ENCODE measurements around the gene OVAAL.

OVAAL gene

GRCh38 chr1:180600343-180600742 is 41.6 kb downstream of the OVAAL start:
- in situ Hi-C loops (cut with MboI; ENCODE audit: low sequenced_read_pairs): no loop called here

- in situ Hi-C loops (cut with MboI; ENCODE audit: low sequenced_read_pairs): no loop called here
These were observed 42.7 kb downstream of the OVAAL start for GRCh38 chr1:180601512-180601911.

- in situ Hi-C loops (cut with MboI; ENCODE audit: low sequenced_read_pairs): no loop called here
These were observed 44.6 kb downstream of the OVAAL start for GRCh38 chr1:180603223-180603849.

DNA sequence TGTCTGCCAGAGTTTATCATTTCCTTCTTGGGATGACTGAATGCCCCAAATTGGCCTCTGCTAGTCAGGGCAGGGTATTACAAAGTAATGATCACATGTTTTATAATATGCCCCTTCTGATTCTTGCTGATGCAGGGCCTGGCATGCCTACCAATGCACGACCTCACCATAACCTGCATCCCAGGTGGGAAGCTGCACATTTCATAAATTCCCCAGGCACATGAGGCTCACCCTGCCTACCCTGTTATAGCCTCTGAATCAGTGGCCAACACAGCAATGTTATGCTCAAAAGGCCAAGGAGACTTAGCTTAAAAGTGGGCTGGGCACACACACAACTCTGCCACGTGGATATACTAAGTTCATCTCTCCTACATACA is 45.1 kb downstream of the OVAAL start:
- in situ Hi-C loops (cut with MboI; ENCODE audit: low sequenced_read_pairs): no loop called here

DNA sequence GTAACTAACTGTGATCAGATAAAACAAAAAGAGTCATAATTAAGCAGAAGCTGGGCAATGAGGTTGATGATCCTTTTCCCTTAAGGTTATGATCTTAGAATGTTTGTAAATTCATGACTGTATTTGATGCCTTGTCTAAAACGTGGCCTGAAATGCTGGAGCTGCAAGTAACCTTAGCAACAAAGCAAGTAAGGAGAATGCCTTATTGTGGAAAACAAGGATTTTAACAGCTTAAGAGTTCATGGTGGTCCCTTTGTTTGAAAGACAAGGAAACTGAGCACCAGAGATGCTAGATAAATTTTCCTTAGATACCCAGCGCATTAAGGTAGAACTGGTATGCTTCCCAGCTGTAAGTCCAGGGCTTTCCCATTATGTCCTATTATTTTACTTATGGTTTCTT is 47.4 kb downstream of the OVAAL start:
- in situ Hi-C loops (cut with MboI; ENCODE audit: low sequenced_read_pairs): no loop called here

GRCh38 chr1:180609643-180610555 is 51.1 kb downstream of the OVAAL start:
- in situ Hi-C loops (cut with MboI; ENCODE audit: low sequenced_read_pairs): no loop called here

- in situ Hi-C loops (cut with MboI; ENCODE audit: low sequenced_read_pairs): no loop called here
These were observed 51.8 kb downstream of the OVAAL start for GRCh38 chr1:180610556-180611015.

GRCh38 chr1:180611016-180611930 is 52.5 kb downstream of the OVAAL start:
- in situ Hi-C loops (cut with MboI; ENCODE audit: low sequenced_read_pairs): no loop called here

DNA sequence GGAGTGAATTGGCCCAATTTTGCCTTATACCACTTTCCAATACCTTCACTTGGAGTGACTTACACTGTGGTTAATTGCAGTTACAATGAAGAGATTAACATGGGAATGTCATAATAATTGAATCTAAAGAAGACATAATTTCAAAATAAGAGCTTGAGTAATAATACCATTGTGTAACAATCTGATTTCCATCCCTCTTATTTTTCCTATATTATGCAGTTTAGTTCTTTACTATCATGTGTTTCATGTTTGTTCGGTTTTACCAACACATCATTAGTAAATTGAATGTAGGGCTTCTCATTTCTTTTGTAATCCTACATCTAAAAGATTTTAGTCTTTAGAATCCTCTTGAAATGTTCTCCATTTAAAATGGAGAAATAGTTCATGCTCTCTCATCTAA is 53.9 kb downstream of the OVAAL start:
- in situ Hi-C loops (cut with MboI; ENCODE audit: low sequenced_read_pairs): no loop called here

- in situ Hi-C loops (cut with MboI; ENCODE audit: low sequenced_read_pairs): no loop called here
These were observed 56.0 kb downstream of the OVAAL start for GRCh38 chr1:180614730-180615129.

DNA sequence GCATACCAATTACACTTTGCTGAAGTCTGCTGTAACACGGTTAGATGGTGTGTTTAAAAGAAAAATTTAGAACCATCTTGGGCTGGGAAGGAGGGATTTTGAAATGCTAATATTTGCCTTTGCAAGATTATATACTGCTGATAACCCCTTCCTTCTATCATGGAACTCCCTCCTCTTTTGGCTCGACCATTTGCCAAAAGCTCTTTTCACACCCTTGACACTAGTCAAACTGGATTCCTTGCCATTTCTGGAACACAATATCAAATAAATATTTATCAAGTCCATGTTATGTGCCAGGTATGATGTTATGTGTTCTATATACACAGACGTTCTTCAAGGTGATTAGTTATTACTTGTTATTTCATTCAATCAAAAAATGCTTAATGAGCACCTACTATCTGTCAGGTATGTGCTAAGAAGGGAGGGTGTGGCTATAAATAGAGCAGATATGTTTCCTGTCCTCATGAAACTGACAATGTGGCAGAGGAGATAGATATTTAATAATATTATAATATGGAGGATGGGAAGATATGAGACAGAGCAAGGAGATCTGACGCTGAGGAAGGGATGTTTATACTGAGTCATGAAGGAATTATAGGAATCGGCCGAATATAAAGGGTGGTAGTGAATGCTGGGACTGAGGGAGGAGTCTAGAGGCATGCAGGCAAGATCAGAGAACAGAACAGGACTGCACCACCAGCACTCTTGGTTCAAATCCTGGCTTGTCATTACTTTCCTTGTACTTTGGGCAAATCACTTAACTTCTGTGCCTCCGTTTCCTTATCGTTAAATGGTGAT is 56.9 kb downstream of the OVAAL start:
- in situ Hi-C loops (cut with MboI; ENCODE audit: low sequenced_read_pairs): no loop called here

Measured in HL-60/S4 treated with phorbol 12-myristate 13-acetate at 8.2 ng/mL for 4 days and 3 days (cell line).